A673 (cell line): ENCODE data around the gene FBXO11.

Source experiments
- EZH2 ChIP-seq: fragments of 200-600 bp; sonication (generic); IDR thresholded peaks from 2 replicates; pipeline ENCODE4 v1.6.1; 2017; ENCODE audit warnings: borderline replicate concordance, low read depth, mild to moderate bottlenecking, mixed read lengths, antibody characterized with exemption, low read length; ENCODE audit not compliant: poor library complexity, severe bottlenecking
- TF ChIP-seq, protein P1 (sequence below): fragments of 300-800, 200-600 bp; sonication (generic); conservative IDR thresholded peaks from 2 replicates; pipeline ENCODE4 v1.5.1; 2017; ENCODE audit warnings: low read depth, mild to moderate bottlenecking, antibody characterized with exemption, low read length, moderate library complexity, mixed read lengths

DNA sequence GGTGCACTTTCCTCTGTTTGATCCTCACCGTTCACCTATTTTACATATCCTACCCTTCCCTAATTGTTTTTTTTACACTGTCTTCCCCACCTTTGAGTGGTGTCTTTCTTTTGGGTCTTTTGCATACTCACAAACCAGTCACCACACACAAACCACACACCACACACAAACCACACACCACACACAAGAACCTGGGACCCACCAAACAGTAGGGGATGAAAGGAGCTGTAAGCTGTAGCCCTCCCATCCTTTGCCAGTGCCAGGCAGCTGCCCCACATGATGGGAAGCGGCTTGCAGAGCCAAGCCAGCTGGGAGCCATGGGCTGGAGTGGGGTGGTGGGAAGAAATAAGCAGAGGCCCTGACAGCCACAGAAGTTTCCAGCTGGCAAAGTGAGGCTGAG lies 162.2 kb downstream of the FBXO11 start:
- TF ChIP-seq, protein P1, sequence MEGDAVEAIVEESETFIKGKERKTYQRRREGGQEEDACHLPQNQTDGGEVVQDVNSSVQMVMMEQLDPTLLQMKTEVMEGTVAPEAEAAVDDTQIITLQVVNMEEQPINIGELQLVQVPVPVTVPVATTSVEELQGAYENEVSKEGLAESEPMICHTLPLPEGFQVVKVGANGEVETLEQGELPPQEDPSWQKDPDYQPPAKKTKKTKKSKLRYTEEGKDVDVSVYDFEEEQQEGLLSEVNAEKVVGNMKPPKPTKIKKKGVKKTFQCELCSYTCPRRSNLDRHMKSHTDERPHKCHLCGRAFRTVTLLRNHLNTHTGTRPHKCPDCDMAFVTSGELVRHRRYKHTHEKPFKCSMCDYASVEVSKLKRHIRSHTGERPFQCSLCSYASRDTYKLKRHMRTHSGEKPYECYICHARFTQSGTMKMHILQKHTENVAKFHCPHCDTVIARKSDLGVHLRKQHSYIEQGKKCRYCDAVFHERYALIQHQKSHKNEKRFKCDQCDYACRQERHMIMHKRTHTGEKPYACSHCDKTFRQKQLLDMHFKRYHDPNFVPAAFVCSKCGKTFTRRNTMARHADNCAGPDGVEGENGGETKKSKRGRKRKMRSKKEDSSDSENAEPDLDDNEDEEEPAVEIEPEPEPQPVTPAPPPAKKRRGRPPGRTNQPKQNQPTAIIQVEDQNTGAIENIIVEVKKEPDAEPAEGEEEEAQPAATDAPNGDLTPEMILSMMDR, result no peak
- no peak for TF ChIP-seq EZH2
